HG02852 (cell line): ENCODE data around the gene CDC42EP3.
A peak's percentile ranks its signal among the peaks of the same experiment; 100 is the strongest.

Source experiments
- ATAC-seq: cut with Tn5 transposase; IDR thresholded peaks from one replicate; pipeline ENCODE4 v1.9.1; 2021; ENCODE audit warnings: mild to moderate bottlenecking, moderate library complexity; ENCODE audit not compliant: unreplicated experiment

Gene CDC42EP3

GRCh38 chr2:37656512-37657423 is 14.7 kb downstream of the CDC42EP3 start:
- ATAC-seq = no peak

- peak; percentile 78 for ATAC-seq
Measured at GRCh38 chr2:37654932-37655841, 16.3 kb downstream of the CDC42EP3 start.

GRCh38 chr2:37654419-37654818 is 17.0 kb downstream of the CDC42EP3 start:
- no peak for ATAC-seq

GRCh38 chr2:37653805-37654378 is 17.6 kb downstream of the CDC42EP3 start:
- peak; percentile 40 for ATAC-seq

- no peak for ATAC-seq
Measured at GRCh38 chr2:37653093-37653492, 18.3 kb downstream of the CDC42EP3 start.

GRCh38 chr2:37652199-37652640 is 19.2 kb downstream of the CDC42EP3 start:
- no peak for ATAC-seq

GRCh38 chr2:37650548-37651093 is 20.8 kb downstream of the CDC42EP3 start:
- no peak for ATAC-seq

- ATAC-seq = no peak
Measured at GRCh38 chr2:37649518-37649917, 21.9 kb downstream of the CDC42EP3 start.

GRCh38 chr2:37648331-37649011 is 23.0 kb downstream of the CDC42EP3 start:
- ATAC-seq = no peak

GRCh38 chr2:37647971-37648330 is 23.5 kb downstream of the CDC42EP3 start:
- no peak for ATAC-seq

GRCh38 chr2:37645836-37646235 is 25.6 kb downstream of the CDC42EP3 start:
- no peak for ATAC-seq

- no peak for ATAC-seq
Measured at GRCh38 chr2:37645362-37645761, 26.1 kb downstream of the CDC42EP3 start.

- no peak for ATAC-seq
Measured at GRCh38 chr2:37644191-37644590, 27.3 kb downstream of the CDC42EP3 start.

- ATAC-seq = no peak
Measured at GRCh38 chr2:37643730-37644078, 27.7 kb downstream of the CDC42EP3 start.

GRCh38 chr2:37642907-37643729 is 28.3 kb downstream of the CDC42EP3 start:
- no peak for ATAC-seq

- no peak for ATAC-seq
Measured at GRCh38 chr2:37641582-37642171, 29.8 kb downstream of the CDC42EP3 start.

GRCh38 chr2:37639631-37640030 is 31.8 kb downstream of the CDC42EP3 start:
- no peak for ATAC-seq

- ATAC-seq = no peak
Measured at GRCh38 chr2:37638973-37639372, 32.5 kb downstream of the CDC42EP3 start.

GRCh38 chr2:37637985-37638384 is 33.5 kb downstream of the CDC42EP3 start:
- no peak for ATAC-seq
